HEK293 (cell line): ENCODE data around the gene AMBRA1.

ENCODE experiments used
- CTCF ChIA-PET: fragments of 350-600 bp; formaldehyde crosslinking; extraction: SDS; loops from one replicate; lab custom pipeline; 2021; ENCODE audit warnings: antibody characterized with exemption; lab: Yijun Ruan, JAX
- POLR2A ChIA-PET: fragments of 300-600 bp; formaldehyde crosslinking; extraction: SDS; loops from one replicate; lab custom pipeline; 2020; ENCODE audit warnings: antibody characterized with exemption, inconsistent platforms; lab: Yijun Ruan, JAX
- H3K27ac ChIP-seq: fragments of 200-500 bp; sonication (Bioruptor generic); 2 replicates; pipeline ENCODE4 v1.5.1; 2014; ENCODE audit warnings: low read depth, low read length, control low read depth, inconsistent platforms; ENCODE audit errors: extremely low read depth
- H3K36me3 ChIP-seq, 2 experiments: fragments of 200-500 bp in 1 of 2; sonication (Bioruptor generic) in 1 of 2; 1 replicate in 1 of 2; 2 replicates in 1 of 2; pipeline ENCODE4 v1.5.1; 2014 to 2017; ENCODE audit warnings: inconsistent platforms in 2 of 2, low read length in 2 of 2; ENCODE audit not compliant: control insufficient read depth in 2 of 2, insufficient read depth in 1 of 2
- H3K4me1 ChIP-seq: fragments of 200-500 bp; sonication (Bioruptor generic); 2 replicates; pipeline ENCODE4 v1.5.1; 2014; ENCODE audit warnings: mild to moderate bottlenecking, low read length, inconsistent platforms; ENCODE audit not compliant: control insufficient read depth, insufficient read depth
- H3K4me3 ChIP-seq: 2 replicates; pipeline ENCODE4 v1.5.1; 2011; ENCODE audit warnings: low read depth, mild to moderate bottlenecking, control low read depth, low read length, moderate library complexity
- H3K9me3 ChIP-seq: fragments of 200-500 bp; sonication (Bioruptor generic); 2 replicates; pipeline ENCODE4 v1.5.1; 2014; ENCODE audit warnings: low read depth, low read length, inconsistent platforms; ENCODE audit not compliant: control insufficient read depth, insufficient read depth
- BCL11B ChIP-seq: fragments of 450-650 bp; formaldehyde crosslinking; IDR thresholded peaks from 2 replicates; pipeline ENCODE4 v1.5.1; 2016; ENCODE audit warnings: low read depth, missing biosample characterization, missing genetic modification characterization
- GLIS2 ChIP-seq: fragments of 450-650 bp; formaldehyde crosslinking; IDR thresholded peaks from 2 replicates; pipeline ENCODE4 v1.5.1; 2016; ENCODE audit warnings: missing biosample characterization, missing genetic modification characterization
- HOXD13 ChIP-seq: sonication (generic); formaldehyde crosslinking; IDR thresholded peaks from 2 replicates; pipeline ENCODE4 v1.8.0; 2022; ENCODE audit warnings: missing genetic modification reagents, borderline replicate concordance
- PBX3 ChIP-seq: sonication (generic); formaldehyde crosslinking; IDR thresholded peaks from 2 replicates; pipeline ENCODE4 v1.8.1; 2022; ENCODE audit warnings: mild to moderate bottlenecking, moderate library complexity, missing genetic modification reagents
- REPIN1 ChIP-seq: fragments of 450-650 bp; formaldehyde crosslinking; IDR thresholded peaks from 2 replicates; pipeline ENCODE4 v1.5.1; 2017; ENCODE audit warnings: missing biosample characterization, missing genetic modification characterization, low read depth
- REST ChIP-seq: fragments of 450-650 bp; formaldehyde crosslinking; IDR thresholded peaks from 2 replicates; pipeline ENCODE4 v1.5.1; 2016; ENCODE audit warnings: missing biosample characterization, missing genetic modification characterization
- SCRT1 ChIP-seq: fragments of 450-650 bp; formaldehyde crosslinking; IDR thresholded peaks from 2 replicates; pipeline ENCODE4 v1.5.1; 2016; ENCODE audit warnings: missing biosample characterization, missing genetic modification characterization, borderline replicate concordance
- YY2 ChIP-seq: fragments of 450-650 bp; formaldehyde crosslinking; IDR thresholded peaks from 2 replicates; pipeline ENCODE4 v1.5.1; 2016; ENCODE audit warnings: missing biosample characterization, missing genetic modification characterization
- ZBTB11 ChIP-seq: fragments of 450-650 bp; formaldehyde crosslinking; conservative IDR thresholded peaks from 2 replicates; pipeline ENCODE4 v1.5.1; 2016; ENCODE audit warnings: low read depth, missing biosample characterization, missing genetic modification characterization
- ZBTB21 ChIP-seq: fragments of 450-650 bp; formaldehyde crosslinking; IDR thresholded peaks from 2 replicates; pipeline ENCODE4 v1.5.1; 2017; ENCODE audit warnings: missing biosample characterization, missing genetic modification characterization
- ZBTB26 ChIP-seq: fragments of 450-650 bp; formaldehyde crosslinking; optimal IDR thresholded peaks from 2 replicates; pipeline ENCODE3; 2016; ENCODE audit warnings: missing biosample characterization, mild to moderate bottlenecking, missing genetic modification characterization
- ZEB2 ChIP-seq: fragments of 450-650 bp; formaldehyde crosslinking; IDR thresholded peaks from 2 replicates; pipeline ENCODE4 v1.5.1; 2016; ENCODE audit warnings: missing biosample characterization, missing genetic modification characterization
- ZFP41 ChIP-seq: fragments of 450-650 bp; formaldehyde crosslinking; IDR thresholded peaks from 2 replicates; pipeline ENCODE4 v1.5.1; 2016; ENCODE audit warnings: missing biosample characterization, missing genetic modification characterization, borderline replicate concordance
- ZNF132 ChIP-seq: fragments of 450-650 bp; formaldehyde crosslinking; IDR thresholded peaks from 2 replicates; pipeline ENCODE4 v1.5.1; 2017; ENCODE audit warnings: missing biosample characterization, missing genetic modification characterization, borderline replicate concordance
- ZNF138 ChIP-seq: fragments of 450-650 bp; formaldehyde crosslinking; IDR thresholded peaks from 2 replicates; pipeline ENCODE4 v1.5.1; 2016; ENCODE audit warnings: missing biosample characterization, missing genetic modification characterization, borderline replicate concordance
- ZNF184 ChIP-seq: fragments of 450-650 bp; IDR thresholded peaks from 2 replicates; pipeline ENCODE4 v1.5.1; 2018; ENCODE audit warnings: missing biosample characterization, mild to moderate bottlenecking, missing genetic modification characterization
- ZNF311 ChIP-seq: fragments of 450-650 bp; formaldehyde crosslinking; IDR thresholded peaks from 2 replicates; pipeline ENCODE4 v1.5.1; 2017; ENCODE audit warnings: missing biosample characterization, missing genetic modification characterization, borderline replicate concordance
- ZNF324 ChIP-seq: fragments of 450-650 bp; formaldehyde crosslinking; IDR thresholded peaks from 2 replicates; pipeline ENCODE4 v1.5.1; 2016; ENCODE audit warnings: missing biosample characterization, missing genetic modification characterization
- ZNF335 ChIP-seq: fragments of 450-650 bp; formaldehyde crosslinking; conservative IDR thresholded peaks from 2 replicates; pipeline ENCODE4 v1.5.1; 2016; ENCODE audit warnings: missing biosample characterization, missing genetic modification characterization
- ZNF341 ChIP-seq: fragments of 450-650 bp; formaldehyde crosslinking; IDR thresholded peaks from 2 replicates; pipeline ENCODE4; 2016; ENCODE audit warnings: low read depth, missing biosample characterization, missing genetic modification characterization
- ZNF416 ChIP-seq: fragments of 450-650 bp; formaldehyde crosslinking; IDR thresholded peaks from 2 replicates; pipeline ENCODE4 v1.5.1; 2016; ENCODE audit warnings: missing biosample characterization, missing genetic modification characterization
- ZNF426 ChIP-seq: fragments of 450-650 bp; formaldehyde crosslinking; IDR thresholded peaks from 2 replicates; pipeline ENCODE4 v1.5.1; 2017; ENCODE audit warnings: missing biosample characterization, missing genetic modification characterization, mild to moderate bottlenecking, inconsistent platforms, moderate library complexity
- ZNF510 ChIP-seq: fragments of 450-650 bp; formaldehyde crosslinking; IDR thresholded peaks from 2 replicates; pipeline ENCODE4 v1.5.1; 2018; ENCODE audit warnings: mild to moderate bottlenecking, missing genetic modification characterization, missing biosample characterization; ENCODE audit not compliant: insufficient replicate concordance
- ZNF514 ChIP-seq: fragments of 450-650 bp; formaldehyde crosslinking; IDR thresholded peaks from 2 replicates; pipeline ENCODE4 v1.5.1; 2016; ENCODE audit warnings: missing biosample characterization, missing genetic modification characterization
- ZNF549 ChIP-seq: fragments of 450-650 bp; IDR thresholded peaks from 2 replicates; pipeline ENCODE4 v1.5.1; 2018; ENCODE audit warnings: missing biosample characterization, missing genetic modification characterization, mild to moderate bottlenecking, inconsistent platforms, moderate library complexity
- ZNF624 ChIP-seq: fragments of 450-650 bp; formaldehyde crosslinking; IDR thresholded peaks from 2 replicates; pipeline ENCODE4 v1.5.1; 2017; ENCODE audit warnings: missing biosample characterization, missing genetic modification characterization
- ZNF777 ChIP-seq: fragments of 450-650 bp; formaldehyde crosslinking; IDR thresholded peaks from 2 replicates; pipeline ENCODE4 v1.5.1; 2017; ENCODE audit warnings: missing biosample characterization, missing genetic modification characterization, borderline replicate concordance
- ZSCAN30 ChIP-seq: fragments of 450-650 bp; IDR thresholded peaks from 2 replicates; pipeline ENCODE4 v1.5.1; 2018; ENCODE audit warnings: missing biosample characterization, mild to moderate bottlenecking, missing genetic modification characterization, moderate library complexity

AMBRA1 gene

GRCh38 chr11:46418751-46419150 lies 175.1 kb downstream of the AMBRA1 start:
- H3K4me3 ChIP-seq: no peak overlapping the region
- peaks cover 0 to 59% of the 10 kb centered on the region in 2 experiments; a peak in 1 of 3 replicates for H3K36me3 ChIP-seq
- no peak for TF ChIP-seq HOXD13 (CRISPR knock-in tag)
- no peak for TF ChIP-seq ZSCAN30 (tag by site-specific recombination)
- TF ChIP-seq ZNF416 (tag by site-specific recombination): no peak
- no peak for TF ChIP-seq REST (tag by site-specific recombination)
- TF ChIP-seq ZEB2 (tag by site-specific recombination): no peak
- no peak for TF ChIP-seq ZNF324
- TF ChIP-seq ZNF426 (tag by site-specific recombination): no peak
- no peak for TF ChIP-seq SCRT1 (tag by site-specific recombination)
- TF ChIP-seq ZNF514 (tag by site-specific recombination): no peak
- TF ChIP-seq ZNF777 (tag by site-specific recombination): no peak
- no peak for TF ChIP-seq REPIN1 (tag by site-specific recombination)
- no peak for TF ChIP-seq ZNF138 (tag by site-specific recombination)
- TF ChIP-seq ZBTB21 (tag by site-specific recombination): no peak
- TF ChIP-seq ZNF184 (tag by site-specific recombination): no peak
- no peak for TF ChIP-seq GLIS2 (tag by site-specific recombination)
- TF ChIP-seq ZNF341 (tag by site-specific recombination): no peak
- TF ChIP-seq ZBTB26 (tag by site-specific recombination): no peak
- TF ChIP-seq PBX3: no peak
- TF ChIP-seq ZNF549: no peak
- H3K27ac ChIP-seq: no peak overlapping the region
- ChIA-PET POLR2A (no interaction called here), CTCF (interaction anchor here (0.6 to 1.5 kb wide), 4 partner anchors 8 to 111 kb away, joined by 3 to 6 read pairs (median 3); no protein-coding TSS in a partner anchor)
- H3K4me1 ChIP-seq: peaks cover 8% of the 10 kb centered on the region; the same call in 1 of the 2 replicates
- no peaks in the 10 kb centered on the region for H3K9me3 ChIP-seq

- Histone ChIP-seq H3K36me3 (peaks cover 0 to 67% of the 10 kb centered on the region in 2 experiments; a peak in 1 of 3 replicates), H3K27ac (no peak overlapping the region), H3K9me3 (no peaks in the 10 kb centered on the region), H3K4me3 (no peak overlapping the region), H3K4me1 (peaks cover 8% of the 10 kb centered on the region; the same call in 1 of the 2 replicates)
- ChIA-PET POLR2A (no interaction called here), CTCF (no interaction called here)
- TF ChIP-seq ZNF624 (tag by site-specific recombination): no peak
- no peak for TF ChIP-seq ZBTB21 (tag by site-specific recombination)
- TF ChIP-seq ZNF335 (tag by site-specific recombination): no peak
- TF ChIP-seq YY2 (tag by site-specific recombination): no peak
- TF ChIP-seq BCL11B (tag by site-specific recombination): no peak
- TF ChIP-seq ZBTB11 (tag by site-specific recombination): no peak
- TF ChIP-seq ZFP41 (tag by site-specific recombination): no peak
- TF ChIP-seq ZNF132 (tag by site-specific recombination): no peak
- no peak for TF ChIP-seq ZNF510 (tag by site-specific recombination)
- TF ChIP-seq ZNF311 (tag by site-specific recombination): no peak
Observed at GRCh38 chr11:46417711-46418110, 176.1 kb downstream of the AMBRA1 start.
